HG03565 (cell line): ENCODE measurements around the gene USP32.
"Not testable (repeated sequence)": the region's sequence is repeated elsewhere in the genome, so short reads cannot be mapped to it uniquely, and the experiment has no call there.

ENCODE experiments used
- ATAC-seq: cut with Tn5 transposase; IDR thresholded peaks from one replicate; pipeline ENCODE4 v1.9.1; 2021; ENCODE audit warnings: mild to moderate bottlenecking, moderate library complexity; ENCODE audit not compliant: unreplicated experiment

The USP32 gene

GRCh38 chr17:60247836-60248461 is 144.0 kb downstream of the USP32 start:
- no peak for ATAC-seq

GRCh38 chr17:60244656-60245055 is 147.3 kb downstream of the USP32 start:
- ATAC-seq: no peak

- no peak for ATAC-seq
These were observed 151.6 kb downstream of the USP32 start for GRCh38 chr17:60240290-60240689.

GRCh38 chr17:60231691-60232090 is 160.2 kb downstream of the USP32 start:
- no peak for ATAC-seq

- ATAC-seq: no peak
These were observed 160.7 kb downstream of the USP32 start for GRCh38 chr17:60231234-60231633.

- ATAC-seq: no peak
These were observed 161.6 kb downstream of the USP32 start for GRCh38 chr17:60230358-60230757.

GRCh38 chr17:60229188-60229802 is 162.6 kb downstream of the USP32 start:
- ATAC-seq: no peak

GRCh38 chr17:60227276-60227675 is 164.7 kb downstream of the USP32 start:
- ATAC-seq: not testable (repeated sequence)

- ATAC-seq: no peak
These were observed 167.9 kb downstream of the USP32 start for GRCh38 chr17:60224064-60224463.

- ATAC-seq: no peak
These were observed 168.5 kb downstream of the USP32 start for GRCh38 chr17:60223456-60223855.

- ATAC-seq: not testable (repeated sequence)
These were observed 173.2 kb downstream of the USP32 start for GRCh38 chr17:60218774-60219173.

- not testable (repeated sequence) for ATAC-seq
These were observed 176.0 kb downstream of the USP32 start for GRCh38 chr17:60215895-60216294.

GRCh38 chr17:60211282-60211681 is 180.7 kb downstream of the USP32 start:
- ATAC-seq: not testable (repeated sequence)

GRCh38 chr17:60208302-60208701 is 183.6 kb downstream of the USP32 start:
- not testable (repeated sequence) for ATAC-seq

GRCh38 chr17:60205782-60206181 is 186.2 kb downstream of the USP32 start:
- ATAC-seq: not testable (repeated sequence)

- ATAC-seq: not testable (repeated sequence)
These were observed 193.3 kb downstream of the USP32 start for GRCh38 chr17:60198630-60199029.

GRCh38 chr17:60194141-60194540 is 197.8 kb downstream of the USP32 start:
- ATAC-seq: not testable (repeated sequence)

GRCh38 chr17:60193482-60193881 is 198.5 kb downstream of the USP32 start:
- no peak for ATAC-seq

- not testable (repeated sequence) for ATAC-seq
These were observed 198.9 kb downstream of the USP32 start for GRCh38 chr17:60193032-60193431.

- ATAC-seq: not testable (repeated sequence)
These were observed 201.9 kb downstream of the USP32 start for GRCh38 chr17:60190032-60190431.

GRCh38 chr17:60188759-60189158 is 203.2 kb downstream of the USP32 start:
- no peak for ATAC-seq
